ENCODE results near the gene MIA3. TPM values are rescaled to one million over a fixed set of nuclear protein-coding genes. Genes with fewer than 3 reads are reported as not detected.
"Not testable (repeated sequence)": the region's sequence is repeated elsewhere in the genome, so short reads cannot be mapped to it uniquely, and the experiment has no call there.

The MIA3 gene
- total RNA-seq, 4 donors from 2014 or later, result 29.9 to 62.3 (median 46.1) TPM

DNA sequence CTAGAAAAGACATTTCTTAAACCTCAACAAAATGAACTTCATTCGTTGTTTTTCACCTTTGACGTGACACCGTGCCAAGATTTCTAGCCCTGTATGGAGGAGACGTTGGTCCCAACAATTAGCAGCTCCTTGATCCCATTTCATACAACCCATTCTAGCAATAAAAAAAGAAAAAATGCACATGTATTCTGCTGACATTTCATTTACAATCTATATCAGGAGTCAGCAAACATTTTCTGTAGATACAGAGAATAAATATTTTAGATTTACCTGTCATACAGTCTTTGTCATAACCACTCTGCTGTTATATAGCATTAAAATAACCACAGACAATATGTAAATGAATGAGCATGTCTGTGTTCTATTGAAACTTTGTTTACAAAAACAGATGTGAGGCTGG, 21.2 kb upstream of the MIA3 start:
- TF ChIP-seq, protein P1, sequence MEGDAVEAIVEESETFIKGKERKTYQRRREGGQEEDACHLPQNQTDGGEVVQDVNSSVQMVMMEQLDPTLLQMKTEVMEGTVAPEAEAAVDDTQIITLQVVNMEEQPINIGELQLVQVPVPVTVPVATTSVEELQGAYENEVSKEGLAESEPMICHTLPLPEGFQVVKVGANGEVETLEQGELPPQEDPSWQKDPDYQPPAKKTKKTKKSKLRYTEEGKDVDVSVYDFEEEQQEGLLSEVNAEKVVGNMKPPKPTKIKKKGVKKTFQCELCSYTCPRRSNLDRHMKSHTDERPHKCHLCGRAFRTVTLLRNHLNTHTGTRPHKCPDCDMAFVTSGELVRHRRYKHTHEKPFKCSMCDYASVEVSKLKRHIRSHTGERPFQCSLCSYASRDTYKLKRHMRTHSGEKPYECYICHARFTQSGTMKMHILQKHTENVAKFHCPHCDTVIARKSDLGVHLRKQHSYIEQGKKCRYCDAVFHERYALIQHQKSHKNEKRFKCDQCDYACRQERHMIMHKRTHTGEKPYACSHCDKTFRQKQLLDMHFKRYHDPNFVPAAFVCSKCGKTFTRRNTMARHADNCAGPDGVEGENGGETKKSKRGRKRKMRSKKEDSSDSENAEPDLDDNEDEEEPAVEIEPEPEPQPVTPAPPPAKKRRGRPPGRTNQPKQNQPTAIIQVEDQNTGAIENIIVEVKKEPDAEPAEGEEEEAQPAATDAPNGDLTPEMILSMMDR (IDR thresholded peaks at IDR 0.05), result no peak
- no peak overlapping the region for H3K27ac ChIP-seq
- 84% methylated on average over 4 of the region's 4 CpGs for WGBS
- H3K27me3 ChIP-seq, result no peaks in the 10 kb centered on the region
- H3K4me3 ChIP-seq, result no peak overlapping the region
- no peaks in the 10 kb centered on the region for H3K36me3 ChIP-seq
- H3K9me3 ChIP-seq, result no peaks in the 10 kb centered on the region
- no peaks in the 10 kb centered on the region for H3K4me1 ChIP-seq
- DNase-seq (ENCODE audit: low spot score in 2 of 2), result no peak

DNA sequence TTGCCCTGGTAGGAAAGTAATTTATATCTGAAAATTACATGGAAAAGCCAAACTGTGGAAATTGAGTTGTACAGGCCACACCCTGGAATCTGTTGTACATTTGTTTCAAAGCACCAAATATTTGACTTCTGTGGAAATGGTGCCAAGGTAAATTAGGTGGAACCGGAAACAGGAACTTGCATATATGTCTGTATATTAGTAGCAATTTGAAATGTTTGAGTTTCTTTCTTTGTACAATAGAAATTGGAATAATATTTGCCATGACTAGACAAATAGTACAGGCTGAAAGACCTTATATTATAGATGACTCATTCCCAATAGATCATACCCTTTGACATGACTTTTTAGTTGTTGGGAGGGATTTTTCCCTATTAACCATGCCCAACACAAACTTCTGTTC, 17.6 kb upstream of the MIA3 start:
- TF ChIP-seq POLR2AphosphoS5 (IDR thresholded peaks at IDR 0.05) (no peak), EP300 (IDR thresholded peaks at IDR 0.05) (no peak), POLR2A (IDR thresholded peaks at IDR 0.05) (no peak)
- TF ChIP-seq, protein P1 (IDR thresholded peaks at IDR 0.05), result no peak
- no peak overlapping the region for H3K4me3 ChIP-seq
- no peak overlapping the region for H3K27ac ChIP-seq
- no peaks in the 10 kb centered on the region for H3K36me3 ChIP-seq
- no peaks in the 10 kb centered on the region for H3K27me3 ChIP-seq
- no peaks in the 10 kb centered on the region for H3K4me1 ChIP-seq
- no peaks in the 10 kb centered on the region for H3K9me3 ChIP-seq
- WGBS, result 27% methylated on average over 1 of the region's 1 CpG
- DNase-seq (ENCODE audit: low spot score in 2 of 2), result no peak

DNA sequence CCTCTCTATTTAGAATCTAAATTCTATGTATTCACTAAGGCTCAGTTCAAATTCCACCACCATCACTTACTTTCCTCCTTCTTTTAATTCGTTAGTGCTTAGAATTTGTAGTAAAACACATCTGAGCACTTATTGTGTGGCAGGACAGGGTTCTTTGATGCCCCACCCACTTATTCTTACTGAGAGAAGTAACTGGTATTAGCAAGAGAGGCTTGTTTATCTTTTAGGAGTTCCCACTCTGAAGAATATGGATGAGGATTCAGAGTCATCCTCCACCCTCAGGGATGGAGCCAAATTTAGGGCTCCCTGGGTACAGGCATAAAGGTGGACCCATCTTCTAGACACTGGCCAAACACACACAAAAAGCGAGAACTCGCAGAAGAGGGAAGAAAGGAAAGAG, 16.6 kb upstream of the MIA3 start:
- Histone ChIP-seq H3K9me3 (no peaks in the 10 kb centered on the region), H3K27ac (no peak overlapping the region), H3K27me3 (no peaks in the 10 kb centered on the region), H3K36me3 (no peaks in the 10 kb centered on the region), H3K4me1 (no peaks in the 10 kb centered on the region), H3K4me3 (no peak overlapping the region)
- TF ChIP-seq, protein P1 (IDR thresholded peaks at IDR 0.05), result no peak
- TF ChIP-seq EP300 (IDR thresholded peaks at IDR 0.05), result no peak
- no peak for TF ChIP-seq POLR2AphosphoS5 (IDR thresholded peaks at IDR 0.05)
- no peak for TF ChIP-seq POLR2A (IDR thresholded peaks at IDR 0.05)
- 77% methylated on average over 3 of the region's 3 CpGs for WGBS
- DNase-seq (ENCODE audit: low spot score in 2 of 2), result no peak

DNA sequence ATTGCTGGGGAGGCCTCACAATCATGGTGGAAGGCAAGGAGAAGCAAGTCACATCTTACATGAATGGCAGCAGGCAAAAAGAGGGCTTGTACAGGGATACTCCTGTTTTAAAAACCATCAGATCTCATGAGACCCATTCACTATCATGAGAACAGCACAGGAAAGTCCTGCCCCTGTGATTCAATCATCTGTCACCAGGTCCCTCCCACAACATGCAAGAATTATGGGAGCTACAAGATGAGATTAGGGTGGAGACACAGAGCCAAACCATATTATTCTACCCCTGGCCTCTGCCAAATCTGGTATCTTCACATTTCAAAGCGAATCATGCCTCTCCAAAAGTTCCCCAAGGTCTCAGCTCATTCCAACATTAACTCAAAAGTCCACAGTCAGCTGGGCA, 11.1 kb upstream of the MIA3 start:
- 79% methylated on average over 1 of the region's 1 CpG for WGBS
- TF ChIP-seq POLR2AphosphoS5 (IDR thresholded peaks at IDR 0.05) (no peak), EP300 (IDR thresholded peaks at IDR 0.05) (no peak), POLR2A (IDR thresholded peaks at IDR 0.05) (no peak)
- TF ChIP-seq, protein P1 (IDR thresholded peaks at IDR 0.05), result no peak

DNA sequence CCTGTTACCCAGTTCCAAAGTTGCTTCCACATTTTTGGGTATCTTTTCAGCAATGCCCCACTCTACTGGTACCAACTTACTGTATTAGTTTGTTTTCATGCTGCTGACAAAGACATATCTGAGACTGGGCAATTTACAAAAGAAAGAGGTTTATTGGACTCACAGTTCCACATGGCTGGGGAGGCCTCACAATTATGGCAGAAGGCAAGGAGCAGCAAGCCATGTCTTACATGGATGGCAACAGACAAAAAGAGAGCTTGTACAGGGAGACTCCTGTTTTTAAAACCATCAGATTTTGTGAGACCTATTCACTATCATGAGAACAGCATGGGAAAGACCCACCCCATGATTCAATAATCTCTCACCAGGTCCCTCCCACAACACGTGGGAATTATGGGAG, 8.8 kb upstream of the MIA3 start:
- 29% methylated on average over 1 of the region's 1 CpG for WGBS

More for the DNA sequence above, 11.1 kb upstream of the MIA3 start:
- Histone ChIP-seq H3K36me3 (no peaks in the 10 kb centered on the region), H3K4me1 (no peaks in the 10 kb centered on the region), H3K27ac (no peak overlapping the region), H3K4me3 (no peak overlapping the region), H3K9me3 (no peaks in the 10 kb centered on the region), H3K27me3 (peaks cover 2% of the 10 kb centered on the region)
- DNase-seq (ENCODE audit: low spot score in 2 of 2), result no peak

DNA sequence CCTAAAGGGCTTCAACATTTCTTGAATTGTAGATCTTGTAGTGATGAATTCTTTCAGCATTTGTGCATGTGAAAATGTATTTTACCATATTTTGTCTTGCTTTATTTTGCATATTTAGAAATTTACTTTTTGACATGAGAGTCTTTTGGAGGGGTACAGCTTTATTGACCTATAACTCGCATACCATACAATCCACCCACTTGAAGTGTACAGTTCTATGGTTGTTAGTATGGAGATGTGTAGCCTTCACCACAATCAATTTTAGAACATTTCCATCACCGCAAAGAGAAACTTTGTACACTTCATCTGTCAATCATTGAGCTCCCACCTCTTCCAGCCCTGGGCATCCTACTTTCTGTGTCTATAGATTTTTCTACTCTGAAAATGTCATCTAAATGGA, 7.2 kb upstream of the MIA3 start:
- H3K27me3 ChIP-seq, result peaks cover 13% of the 10 kb centered on the region
- H3K27ac ChIP-seq, result no peak overlapping the region
- no peak for DNase-seq (ENCODE audit: low spot score in 2 of 2)
- TF ChIP-seq POLR2AphosphoS5 (IDR thresholded peaks at IDR 0.05), result no peak
- TF ChIP-seq, protein P1 (IDR thresholded peaks at IDR 0.05), result no peak
- no peak for TF ChIP-seq EP300 (IDR thresholded peaks at IDR 0.05)
- no peak for TF ChIP-seq POLR2A (IDR thresholded peaks at IDR 0.05)
- no peak overlapping the region for H3K4me3 ChIP-seq
- H3K36me3 ChIP-seq, result no peaks in the 10 kb centered on the region
- WGBS, result 90% methylated on average over 2 of the region's 2 CpGs
- H3K4me1 ChIP-seq, result no peaks in the 10 kb centered on the region
- no peaks in the 10 kb centered on the region for H3K9me3 ChIP-seq

More for the DNA sequence above, 8.8 kb upstream of the MIA3 start:
- not testable (repeated sequence) for DNase-seq (ENCODE audit: low spot score in 2 of 2); H3K36me3 ChIP-seq; H3K4me3 ChIP-seq; H3K9me3 ChIP-seq; H3K4me1 ChIP-seq; H3K27ac ChIP-seq
- H3K27me3 ChIP-seq, result peaks cover 12% of the 10 kb centered on the region
